Measurements from ENCODE around the gene ITPKA.

Gene ITPKA

DNA sequence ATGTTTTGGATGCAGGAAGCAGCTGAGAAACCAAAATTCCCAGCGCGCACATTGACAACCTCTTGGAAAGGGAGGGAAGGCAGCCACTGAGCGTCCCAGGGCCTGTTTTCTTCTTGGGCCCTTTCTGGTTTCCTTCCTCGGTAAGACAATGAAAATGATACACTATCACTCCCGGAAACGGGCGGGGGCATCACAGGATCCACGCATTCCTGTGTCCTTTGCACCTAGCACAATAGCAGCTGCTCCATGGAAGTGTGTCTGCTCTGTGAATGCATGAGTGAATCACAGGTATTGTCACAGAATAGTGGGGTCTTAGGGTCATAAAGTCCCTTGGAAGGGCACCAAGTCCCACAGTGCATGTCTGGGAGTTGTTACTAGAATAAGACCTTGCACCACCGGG, 6.3 kb upstream of the ITPKA start:
- in situ Hi-C loops (cut with HindIII; ENCODE audit: low pct_ligation_motif_present, low pct_unique_long_range_greater_than_20kb, low sequenced_read_pairs), result no loop called here
- no peak for DNase-seq

DNA sequence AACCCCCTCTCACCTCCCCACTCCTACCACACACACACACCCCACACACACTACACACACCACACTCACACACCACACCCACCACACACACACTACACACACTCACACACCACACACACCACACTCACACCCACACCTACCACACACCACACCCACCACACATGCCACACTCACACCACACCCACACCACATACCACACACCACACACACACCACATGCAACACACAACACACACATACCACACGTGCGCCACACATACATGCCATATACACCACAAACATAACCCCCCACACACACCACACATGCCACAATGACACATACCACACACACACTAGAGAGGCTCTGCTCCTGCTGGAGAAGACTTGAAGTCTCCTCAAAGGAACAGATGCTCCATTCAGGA, 5.9 kb upstream of the ITPKA start:
- in situ Hi-C loops (cut with HindIII; ENCODE audit: low pct_ligation_motif_present, low pct_unique_long_range_greater_than_20kb, low sequenced_read_pairs), result no loop called here
- no peak for DNase-seq

DNA sequence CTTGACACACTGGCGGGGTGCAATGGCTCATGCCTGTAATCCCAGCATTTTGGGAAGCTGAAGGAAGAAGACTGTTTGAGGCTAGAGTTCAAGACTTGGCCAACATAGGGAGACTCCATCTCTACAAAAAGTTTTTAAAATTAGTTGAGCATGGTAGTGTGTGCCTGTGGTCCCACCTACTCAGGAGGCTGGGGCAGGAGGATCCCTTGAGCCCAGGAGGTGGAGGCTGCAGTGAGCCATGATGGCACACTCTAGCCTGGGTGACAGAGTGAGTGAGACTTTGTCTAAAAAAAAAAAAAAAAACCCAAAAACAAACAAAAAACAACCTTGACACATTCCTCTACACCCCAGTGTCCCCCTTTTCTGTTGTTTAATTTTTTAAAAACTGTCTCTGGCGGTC, 4.0 kb upstream of the ITPKA start:
- in situ Hi-C loops (cut with HindIII; ENCODE audit: low pct_ligation_motif_present, low pct_unique_long_range_greater_than_20kb, low sequenced_read_pairs), result no loop called here
- no peak for DNase-seq

DNA sequence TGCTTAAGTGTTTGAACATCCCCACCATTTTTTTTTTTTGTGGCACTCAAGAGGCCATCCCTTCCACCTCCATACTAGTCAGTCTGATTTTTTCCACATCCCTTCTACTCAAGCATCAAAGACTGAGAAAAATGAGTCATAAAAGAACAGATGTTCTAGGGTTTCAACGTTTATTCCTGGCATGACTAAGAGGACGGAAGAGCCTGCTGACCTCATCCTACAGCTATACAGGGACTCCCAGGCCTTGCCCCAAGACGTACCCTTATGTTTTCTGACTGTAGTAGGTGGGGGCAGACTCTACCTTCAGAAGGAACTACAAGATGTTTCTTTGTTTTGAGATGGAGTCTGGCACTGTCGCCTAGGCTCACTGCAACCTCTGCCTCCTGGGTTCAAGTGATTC, 3.3 kb upstream of the ITPKA start:
- in situ Hi-C loops (cut with HindIII; ENCODE audit: low pct_ligation_motif_present, low pct_unique_long_range_greater_than_20kb, low sequenced_read_pairs), result no loop called here
- peak; percentile 90 for DNase-seq

DNA sequence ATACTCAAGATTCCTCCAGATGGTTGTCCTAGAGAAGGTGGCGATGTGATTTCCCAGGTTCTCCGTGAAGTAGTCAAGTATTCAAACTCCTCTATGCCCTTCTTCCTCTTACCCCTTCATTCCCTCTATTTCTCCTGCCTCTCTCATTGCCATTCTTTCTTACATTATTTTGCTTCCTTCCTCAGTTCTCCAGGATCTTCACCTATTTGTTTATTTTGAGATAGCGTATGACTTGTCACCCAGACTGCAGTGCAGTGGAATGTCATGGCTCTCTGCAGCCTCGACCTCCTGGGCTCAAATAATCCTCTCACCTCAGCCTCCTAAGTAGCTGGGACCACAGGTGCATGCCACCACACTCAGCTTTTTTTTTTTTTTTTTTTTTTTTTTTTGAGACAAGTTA, 1.8 kb upstream of the ITPKA start:
- no peak for DNase-seq
- in situ Hi-C loops (cut with HindIII; ENCODE audit: low pct_ligation_motif_present, low pct_unique_long_range_greater_than_20kb, low sequenced_read_pairs), result no loop called here

DNA sequence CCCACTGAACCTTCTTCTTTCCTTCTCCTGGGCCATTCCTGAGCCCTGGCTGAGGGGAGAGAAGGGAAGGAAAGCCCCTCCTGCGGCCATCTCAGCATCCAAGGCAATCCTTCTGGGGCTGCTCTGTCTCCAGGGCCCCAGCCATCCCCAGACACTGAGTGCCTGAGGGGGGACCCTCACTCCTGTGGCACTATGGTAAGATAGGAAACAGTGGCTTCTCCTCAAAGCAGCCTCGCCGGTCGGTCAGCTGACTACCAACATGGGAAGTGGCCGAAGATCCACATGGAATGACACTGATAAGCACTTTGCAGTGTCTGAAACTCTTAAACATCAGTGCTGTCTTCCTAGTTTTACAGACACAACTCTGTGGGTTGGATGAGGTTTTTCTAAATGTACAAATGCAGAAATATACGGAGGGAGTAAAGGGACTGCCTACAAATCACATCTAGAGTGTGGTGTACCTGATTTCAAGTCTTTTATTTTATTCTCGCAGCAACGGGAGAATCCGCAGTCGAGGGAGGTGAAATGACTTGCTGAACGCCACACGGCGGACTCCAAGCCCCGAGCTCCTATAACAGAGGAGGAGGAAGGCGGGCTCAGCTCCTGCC, 973 bp upstream of the ITPKA start:
- in situ Hi-C loops (cut with HindIII; ENCODE audit: low pct_ligation_motif_present, low pct_unique_long_range_greater_than_20kb, low sequenced_read_pairs), result no loop called here
- DNase-seq, result peak; percentile 26

DNA sequence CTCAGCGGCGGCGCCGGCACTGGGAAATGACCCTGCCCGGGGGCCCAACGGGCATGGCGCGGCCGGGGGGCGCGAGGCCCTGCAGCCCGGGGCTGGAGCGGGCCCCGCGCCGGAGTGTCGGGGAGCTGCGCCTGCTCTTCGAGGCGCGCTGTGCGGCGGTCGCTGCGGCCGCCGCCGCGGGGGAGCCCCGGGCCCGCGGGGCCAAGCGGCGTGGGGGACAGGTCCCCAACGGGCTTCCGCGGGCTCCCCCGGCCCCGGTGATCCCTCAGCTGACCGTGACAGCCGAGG, 172 bp downstream of the ITPKA start:
- in situ Hi-C loops (cut with HindIII; ENCODE audit: low pct_ligation_motif_present, low pct_unique_long_range_greater_than_20kb, low sequenced_read_pairs), result no loop called here
- DNase-seq, result no peak

DNA sequence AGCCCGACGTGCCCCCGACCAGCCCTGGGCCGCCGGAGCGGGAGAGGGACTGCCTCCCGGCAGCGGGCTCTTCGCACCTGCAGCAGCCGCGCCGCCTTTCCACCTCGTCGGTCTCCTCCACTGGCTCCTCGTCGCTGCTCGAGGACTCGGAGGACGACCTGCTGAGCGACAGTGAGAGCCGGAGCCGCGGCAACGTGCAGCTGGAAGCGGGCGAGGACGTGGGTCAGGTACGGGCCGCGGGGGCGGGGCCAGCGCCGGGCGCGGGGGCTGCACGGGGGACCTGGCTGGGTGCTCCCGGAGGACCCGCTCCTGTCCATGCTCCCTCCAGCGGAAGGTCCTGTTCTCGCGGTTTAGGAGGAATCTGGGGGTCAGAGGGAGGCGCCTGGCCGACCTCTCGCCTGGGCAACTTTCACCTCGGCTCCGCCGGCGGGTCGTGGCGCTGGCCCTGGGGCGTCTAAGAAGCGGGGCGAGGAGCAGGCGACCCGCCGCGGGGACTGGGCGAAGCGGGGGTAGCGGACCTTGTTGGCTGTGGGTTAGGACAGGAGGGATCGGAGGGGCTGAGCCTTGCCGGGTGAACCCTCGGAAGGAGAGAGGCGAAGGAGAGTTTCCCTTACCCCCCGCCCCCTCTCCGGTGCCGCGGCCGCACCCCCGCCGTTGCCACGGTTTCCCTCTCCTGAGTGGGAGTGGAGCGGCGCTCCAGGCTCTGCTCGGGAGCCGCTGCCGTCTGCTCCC, 682 bp downstream of the ITPKA start:
- peak; percentile 3 for DNase-seq
- in situ Hi-C loops (cut with HindIII; ENCODE audit: low pct_ligation_motif_present, low pct_unique_long_range_greater_than_20kb, low sequenced_read_pairs), result no loop called here

DNA sequence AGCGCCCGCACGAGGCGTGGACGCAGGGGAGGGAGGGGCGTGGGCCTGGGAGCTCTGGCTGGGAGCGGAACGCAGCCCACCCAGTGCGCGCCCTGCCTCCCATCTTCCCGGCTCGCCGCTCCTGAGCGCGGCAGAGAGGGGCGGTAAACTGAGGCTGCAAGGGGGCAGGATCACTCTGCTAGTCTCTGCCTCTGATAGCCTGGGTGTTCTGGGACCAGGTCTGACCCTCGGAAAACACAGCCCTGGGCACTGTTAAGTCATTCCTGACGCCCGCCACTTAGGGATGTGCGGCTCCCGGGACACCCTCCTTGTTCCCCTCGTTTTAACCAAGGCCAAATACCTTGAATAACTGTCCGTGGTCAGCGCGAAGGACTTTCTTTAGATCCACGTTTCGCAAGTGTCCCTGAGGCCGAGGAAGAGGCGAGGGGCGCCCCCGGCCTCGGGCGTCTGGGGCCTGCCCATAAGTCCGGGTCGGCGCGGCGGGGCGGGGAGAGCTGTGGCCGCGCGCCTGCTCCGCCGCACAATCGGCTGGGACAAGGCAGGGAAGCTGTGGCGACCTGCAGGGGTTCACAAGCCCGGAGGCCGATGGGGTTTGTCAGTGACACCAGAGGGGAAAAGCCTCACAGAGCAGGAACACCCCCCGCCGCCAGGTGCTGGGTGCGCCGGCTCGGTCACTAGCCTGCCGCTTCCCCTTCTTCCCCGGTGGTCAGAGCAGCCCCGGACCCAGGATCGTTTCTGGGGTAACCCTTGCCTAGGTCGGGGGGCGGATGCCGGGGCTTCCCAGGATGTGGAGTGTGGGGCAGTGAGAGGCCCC, 1.5 kb downstream of the ITPKA start:
- no peak for DNase-seq
- in situ Hi-C loops (cut with HindIII; ENCODE audit: low pct_ligation_motif_present, low pct_unique_long_range_greater_than_20kb, low sequenced_read_pairs), result no loop called here

DNA sequence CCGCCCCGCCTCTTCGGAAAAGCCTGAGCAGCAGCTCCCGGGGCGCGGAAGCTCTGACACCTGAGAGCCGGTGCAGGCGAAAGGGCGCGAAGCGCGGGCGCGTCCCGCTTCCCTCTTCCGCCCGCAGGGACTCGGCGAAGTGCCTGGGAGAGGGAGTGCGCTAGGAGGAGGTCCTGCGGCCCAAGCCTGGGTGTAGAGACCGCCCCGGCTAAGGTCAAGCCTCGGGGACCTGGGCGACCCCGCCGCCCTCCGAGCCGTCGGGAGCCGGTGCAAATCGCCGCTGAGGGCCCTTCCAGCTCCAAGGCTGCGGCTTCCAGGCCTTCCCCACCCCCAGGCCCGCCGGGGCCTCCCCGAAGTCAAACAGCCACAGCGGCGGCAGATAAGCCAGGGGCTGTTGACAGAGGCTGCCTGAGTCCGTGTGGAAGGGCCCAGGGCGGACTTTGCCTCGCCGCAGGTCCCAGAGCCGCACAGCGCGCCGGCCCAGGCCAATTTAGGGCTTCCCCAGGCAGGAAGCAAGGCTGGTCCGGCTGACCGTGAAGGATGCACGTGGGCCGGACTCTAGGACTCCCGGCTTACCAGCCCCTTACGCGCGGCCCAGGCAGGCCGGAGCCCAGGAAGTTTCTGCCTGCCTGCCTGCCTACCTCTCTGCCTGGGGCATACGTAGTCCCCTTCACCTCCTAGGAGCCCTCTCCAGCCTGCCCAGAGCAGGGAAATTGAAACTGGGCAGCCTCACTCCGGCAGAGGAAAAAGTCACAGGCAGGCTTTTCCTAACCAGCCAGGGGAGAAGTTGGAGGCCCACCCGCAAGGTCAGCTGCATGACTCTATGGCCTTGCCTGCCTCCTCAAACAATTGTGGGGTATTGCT, 2.3 kb downstream of the ITPKA start:
- no peak for DNase-seq
- in situ Hi-C loops (cut with HindIII; ENCODE audit: low pct_ligation_motif_present, low pct_unique_long_range_greater_than_20kb, low sequenced_read_pairs), result no loop called here

DNA sequence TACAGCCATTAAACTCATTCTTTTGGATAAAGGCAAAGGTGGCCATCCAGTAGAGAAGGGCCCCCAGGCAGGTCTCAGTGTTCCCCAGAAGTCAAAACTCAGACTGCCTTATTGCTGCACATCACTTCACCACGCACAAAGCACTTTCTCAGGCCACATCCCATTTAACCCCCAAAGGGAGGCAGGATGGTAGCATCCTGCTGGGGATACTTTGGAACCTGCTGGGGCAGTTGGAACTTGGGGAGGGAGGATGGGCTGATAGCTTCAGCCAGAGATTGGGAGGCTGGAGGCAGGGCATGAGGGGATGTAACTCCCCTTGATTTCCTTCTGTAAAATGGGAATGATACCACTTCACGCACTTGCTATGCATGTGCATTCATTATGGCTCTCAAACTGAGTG, 5.0 kb downstream of the ITPKA start:
- in situ Hi-C loops (cut with HindIII; ENCODE audit: low pct_ligation_motif_present, low pct_unique_long_range_greater_than_20kb, low sequenced_read_pairs), result no loop called here
- no peak for DNase-seq

DNA sequence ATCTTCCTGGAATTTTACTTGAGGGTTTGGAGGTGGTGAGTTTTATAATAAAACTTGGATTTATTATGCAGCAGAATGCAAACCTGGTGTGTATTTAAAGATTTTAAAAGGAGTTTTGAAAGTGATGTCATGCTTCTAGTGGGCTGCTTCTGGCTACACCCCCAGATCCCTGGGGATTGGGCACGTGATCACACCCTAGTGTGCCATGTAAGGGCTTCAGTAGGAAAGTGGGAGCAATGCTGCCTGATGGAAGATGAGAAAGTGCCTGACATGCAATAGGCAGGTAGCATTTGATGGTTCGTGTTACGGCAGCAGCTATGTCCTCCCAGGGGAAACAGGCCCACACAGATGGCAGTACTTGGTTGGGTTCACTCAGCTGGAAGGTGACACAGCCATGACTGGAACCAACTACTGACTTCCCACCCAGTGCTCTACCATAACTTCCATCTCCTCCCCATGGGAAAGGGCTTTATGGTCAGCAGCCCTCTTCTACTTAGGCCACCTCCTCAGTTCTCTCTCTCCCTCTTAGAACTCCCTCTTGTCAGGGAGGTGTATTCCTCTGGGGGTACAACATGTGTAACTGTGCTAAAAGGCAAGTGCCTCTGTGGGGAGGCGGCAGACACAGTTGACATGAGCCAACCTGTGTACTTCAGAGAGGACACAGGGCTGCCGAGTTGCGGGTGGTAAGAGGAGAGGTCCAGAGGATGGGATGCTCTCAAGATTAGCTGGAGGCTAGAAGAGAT, 5.6 kb downstream of the ITPKA start:
- in situ Hi-C loops (cut with HindIII; ENCODE audit: low pct_ligation_motif_present, low pct_unique_long_range_greater_than_20kb, low sequenced_read_pairs), result no loop called here
- no peak for DNase-seq

DNA sequence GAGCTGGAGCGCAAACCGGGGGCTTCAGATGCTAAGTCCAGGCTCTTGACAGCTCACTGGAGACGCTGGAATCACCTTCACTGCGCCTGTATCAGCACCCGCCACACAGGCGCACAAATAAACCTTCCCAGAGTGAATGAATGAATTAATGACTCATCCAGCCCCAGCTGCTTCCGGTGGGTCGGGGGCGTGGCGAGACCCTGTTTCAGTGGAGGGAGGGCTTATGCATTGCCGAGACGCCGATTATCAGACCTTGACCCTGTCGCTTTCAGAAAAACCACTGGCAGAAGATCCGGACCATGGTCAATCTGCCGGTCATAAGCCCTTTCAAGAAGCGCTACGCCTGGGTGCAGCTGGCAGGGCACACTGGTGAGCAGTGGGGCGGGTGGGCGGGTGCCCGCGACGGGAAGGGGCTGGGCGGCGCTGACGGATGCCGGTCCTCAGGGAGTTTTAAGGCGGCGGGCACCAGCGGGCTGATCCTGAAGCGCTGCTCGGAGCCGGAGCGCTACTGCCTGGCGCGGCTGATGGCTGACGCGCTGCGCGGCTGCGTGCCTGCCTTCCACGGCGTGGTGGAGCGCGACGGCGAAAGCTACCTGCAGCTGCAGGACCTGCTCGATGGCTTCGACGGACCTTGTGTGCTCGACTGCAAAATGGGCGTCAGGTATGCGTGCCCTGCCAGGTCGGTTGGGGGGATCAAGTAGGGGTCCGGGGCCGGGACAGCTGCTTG, 7.7 kb downstream of the ITPKA start:
- in situ Hi-C loops (cut with HindIII; ENCODE audit: low pct_ligation_motif_present, low pct_unique_long_range_greater_than_20kb, low sequenced_read_pairs), result no loop called here
- DNase-seq, result peak; percentile 64

DNA sequence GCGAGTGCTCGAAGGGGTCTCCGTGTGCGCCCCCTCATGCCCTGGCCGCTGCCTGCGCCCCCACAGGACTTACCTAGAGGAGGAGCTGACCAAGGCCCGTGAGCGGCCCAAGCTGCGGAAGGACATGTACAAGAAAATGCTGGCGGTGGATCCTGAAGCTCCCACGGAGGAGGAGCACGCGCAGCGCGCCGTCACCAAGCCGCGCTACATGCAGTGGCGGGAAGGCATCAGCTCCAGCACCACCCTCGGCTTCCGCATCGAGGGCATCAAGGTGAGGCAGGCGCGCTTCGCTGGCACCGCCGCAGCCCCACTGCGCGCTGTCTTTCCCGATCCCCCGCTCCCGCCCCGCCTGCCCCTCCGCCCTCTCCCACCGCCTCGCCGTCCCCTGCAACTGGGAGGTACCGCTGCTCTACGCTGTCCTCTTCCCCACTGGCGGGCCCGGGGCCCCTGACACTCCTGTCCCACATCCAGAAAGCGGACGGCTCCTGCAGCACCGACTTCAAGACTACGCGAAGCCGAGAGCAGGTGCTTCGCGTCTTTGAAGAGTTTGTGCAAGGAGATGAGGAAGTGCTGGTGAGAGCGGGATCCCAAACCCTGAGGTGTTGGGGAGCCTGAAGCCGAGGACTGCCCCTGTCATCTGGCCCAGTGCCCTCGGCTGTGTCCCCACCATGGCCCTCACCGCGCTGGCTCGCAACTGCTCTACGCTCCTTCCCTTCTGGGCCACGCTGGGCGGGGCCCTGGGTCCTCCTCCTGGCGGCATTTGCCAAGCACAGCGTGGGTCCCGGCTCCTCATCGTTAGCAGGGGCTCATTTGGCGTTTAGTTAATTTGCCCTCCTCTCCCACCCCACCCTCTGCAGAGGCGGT, 8.5 kb downstream of the ITPKA start:
- no peak for DNase-seq
- in situ Hi-C loops (cut with HindIII; ENCODE audit: low pct_ligation_motif_present, low pct_unique_long_range_greater_than_20kb, low sequenced_read_pairs), result no loop called here

DNA sequence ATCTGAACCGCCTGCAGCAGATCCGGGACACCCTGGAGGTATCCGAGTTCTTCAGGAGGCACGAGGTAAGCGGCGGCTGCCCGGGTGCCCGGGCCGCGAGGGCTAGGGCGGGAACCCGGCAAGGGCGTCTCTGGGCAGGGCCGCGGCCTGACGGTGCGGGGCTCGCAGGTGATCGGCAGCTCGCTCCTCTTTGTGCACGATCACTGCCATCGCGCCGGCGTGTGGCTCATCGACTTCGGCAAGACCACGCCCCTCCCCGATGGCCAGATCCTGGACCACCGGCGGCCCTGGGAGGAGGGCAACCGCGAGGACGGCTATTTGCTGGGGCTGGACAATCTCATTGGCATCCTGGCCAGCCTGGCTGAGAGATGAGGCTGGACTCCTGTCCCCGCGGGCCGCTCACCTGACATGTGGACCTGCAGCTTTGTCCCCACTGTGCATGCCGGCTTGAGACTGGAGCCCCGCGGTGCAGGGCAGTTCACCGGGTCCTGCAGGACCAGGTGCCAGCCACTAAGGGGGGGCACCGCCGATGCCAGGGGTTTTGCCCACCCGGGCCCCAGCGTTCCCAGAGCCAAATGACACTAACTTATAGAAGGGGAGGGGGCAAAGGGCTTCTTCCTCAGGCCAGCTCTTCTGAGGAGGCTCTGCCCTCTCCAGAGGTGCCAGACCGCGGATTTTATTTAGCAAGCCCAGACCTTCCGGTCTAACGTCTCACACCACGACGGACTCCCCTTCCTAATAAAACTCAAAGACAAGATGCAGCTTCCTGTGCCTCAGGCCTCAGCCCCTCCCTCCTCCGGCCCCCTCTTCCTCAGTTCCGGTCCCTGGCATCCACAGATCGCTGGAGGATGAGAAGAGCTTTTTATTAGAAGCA, 9.4 kb downstream of the ITPKA start:
- DNase-seq, result no peak
- in situ Hi-C loops (cut with HindIII; ENCODE audit: low pct_ligation_motif_present, low pct_unique_long_range_greater_than_20kb, low sequenced_read_pairs), result no loop called here

DNA sequence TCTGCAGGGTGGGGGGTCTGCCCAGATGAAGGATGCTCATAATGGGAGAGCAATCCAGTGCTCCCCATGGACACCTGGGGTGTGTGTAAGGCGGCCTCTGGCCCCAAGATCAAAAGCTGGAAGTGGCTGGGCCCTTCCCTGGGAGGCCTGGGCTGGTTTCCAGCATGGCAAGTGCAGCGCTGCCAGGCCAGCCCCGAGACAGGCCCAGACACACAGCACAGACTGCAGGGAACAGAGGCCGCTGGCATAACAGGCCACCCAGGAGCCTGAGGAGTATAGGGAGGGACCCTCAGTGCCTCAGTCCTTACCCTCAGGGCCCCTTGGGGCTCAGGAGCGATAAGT, 10.0 kb downstream of the ITPKA start:
- in situ Hi-C loops (cut with HindIII; ENCODE audit: low pct_ligation_motif_present, low pct_unique_long_range_greater_than_20kb, low sequenced_read_pairs), result no loop called here
- DNase-seq, result no peak

All from ACHN (cell line).